ENCODE measurements around the gene SNX7. TPM values are rescaled to one million over a fixed set of nuclear protein-coding genes. Genes with fewer than 3 reads are reported as not detected.

The SNX7 gene, protein sequence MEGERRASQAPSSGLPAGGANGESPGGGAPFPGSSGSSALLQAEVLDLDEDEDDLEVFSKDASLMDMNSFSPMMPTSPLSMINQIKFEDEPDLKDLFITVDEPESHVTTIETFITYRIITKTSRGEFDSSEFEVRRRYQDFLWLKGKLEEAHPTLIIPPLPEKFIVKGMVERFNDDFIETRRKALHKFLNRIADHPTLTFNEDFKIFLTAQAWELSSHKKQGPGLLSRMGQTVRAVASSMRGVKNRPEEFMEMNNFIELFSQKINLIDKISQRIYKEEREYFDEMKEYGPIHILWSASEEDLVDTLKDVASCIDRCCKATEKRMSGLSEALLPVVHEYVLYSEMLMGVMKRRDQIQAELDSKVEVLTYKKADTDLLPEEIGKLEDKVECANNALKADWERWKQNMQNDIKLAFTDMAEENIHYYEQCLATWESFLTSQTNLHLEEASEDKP
- total RNA-seq: under 1 TPM in 1 of 2 experiments, not detected in 1; 0.12 TPM

DNA sequence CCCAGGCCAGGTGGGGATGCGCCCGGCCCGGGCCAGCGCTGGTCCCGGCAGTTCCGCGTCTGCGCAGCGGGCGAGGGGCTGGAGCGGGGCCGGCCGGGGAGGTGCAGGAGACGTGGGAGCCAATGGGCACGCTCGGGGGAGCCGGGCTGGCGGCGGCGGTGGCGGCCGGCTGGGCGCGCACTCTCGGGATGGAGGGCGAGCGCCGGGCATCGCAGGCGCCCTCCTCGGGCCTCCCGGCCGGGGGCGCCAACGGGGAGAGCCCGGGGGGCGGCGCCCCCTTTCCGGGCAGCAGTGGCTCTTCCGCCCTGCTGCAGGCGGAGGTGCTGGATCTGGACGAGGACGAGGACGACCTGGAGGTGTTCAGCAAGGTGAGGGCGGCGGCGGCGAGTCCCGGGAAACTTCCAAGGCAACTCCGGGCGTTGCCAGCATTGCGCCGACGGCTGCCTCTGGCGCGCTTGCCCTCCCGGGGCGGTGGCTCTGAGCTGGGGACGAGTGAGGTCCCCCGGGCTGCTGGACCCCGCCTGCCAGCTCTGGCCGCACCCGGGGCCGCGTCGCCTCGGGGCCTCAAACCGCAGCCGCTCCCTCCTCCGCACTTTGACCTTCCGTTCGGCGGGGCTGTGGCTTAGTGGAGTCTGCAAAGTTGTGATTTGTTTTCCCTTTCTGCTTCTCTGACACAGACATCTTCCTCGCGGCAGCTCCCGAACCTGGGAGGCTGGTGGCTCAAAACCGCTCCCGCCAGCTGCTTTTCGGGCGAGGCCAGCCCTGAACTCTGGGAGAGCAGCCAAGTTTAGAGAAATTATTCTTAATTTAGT lies at the start of gene SNX7:
SNX7 (plus strand) TSS at position 178 of the 812 bp plus-strand sequence; CDS start at position 189, 11 bp downstream.
- H3K4me1 Mint-ChIP-seq (ENCODE audit: low read depth): peaks cover 15% of the 10 kb centered on the region
- H3K27ac Mint-ChIP-seq: no peak within 1 kb of the TSS
- intact Hi-C loops (cut with micrococcal nuclease): no loop called here
- H3K9me3 Mint-ChIP-seq: peaks cover 1% of the 10 kb centered on the region
- H3K4me3 Mint-ChIP-seq: peak within 1 kb of the TSS; percentile 77
- peak; percentile 16 for DNase-seq
- CTCF ChIA-PET: no interaction called here
- peaks cover 2% of the 10 kb centered on the region for H3K36me3 Mint-ChIP-seq (ENCODE audit: low read depth)
- peaks cover 40% of the 10 kb centered on the region for H3K27me3 Mint-ChIP-seq (ENCODE audit: low read depth)

DNA sequence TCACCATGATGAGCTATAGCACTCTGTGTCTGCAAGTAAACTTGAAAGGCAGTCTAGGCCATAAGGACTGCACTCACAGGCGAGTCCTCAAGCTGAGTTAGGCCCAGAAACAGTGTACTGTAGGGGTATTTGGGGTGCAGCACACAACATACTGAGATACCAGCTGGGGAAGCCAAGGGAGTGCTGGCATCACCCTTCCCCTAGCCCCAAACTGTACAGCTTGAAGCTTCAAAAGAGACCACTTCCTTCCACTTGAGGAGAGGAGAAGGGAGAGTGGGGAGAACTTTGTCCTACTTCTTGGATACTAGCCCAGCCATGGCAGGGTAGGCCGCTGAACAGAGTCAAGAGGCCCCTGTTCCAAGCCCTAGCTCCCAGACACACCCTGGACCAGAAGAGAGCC lies 24.2 kb upstream of the SNX7 start:
- CTCF ChIA-PET: no interaction called here
- Mint-ChIP-seq H3K27me3 (ENCODE audit: low read depth) (peaks cover 2% of the 10 kb centered on the region), H3K36me3 (ENCODE audit: low read depth) (no peaks in the 10 kb centered on the region), H3K27ac (no peak overlapping the region), H3K9me3 (peaks cover 7% of the 10 kb centered on the region), H3K4me1 (ENCODE audit: low read depth) (no peaks in the 10 kb centered on the region), H3K4me3 (no peak overlapping the region)
- DNase-seq: no peak
- intact Hi-C loops (cut with micrococcal nuclease): no loop called here

DNA sequence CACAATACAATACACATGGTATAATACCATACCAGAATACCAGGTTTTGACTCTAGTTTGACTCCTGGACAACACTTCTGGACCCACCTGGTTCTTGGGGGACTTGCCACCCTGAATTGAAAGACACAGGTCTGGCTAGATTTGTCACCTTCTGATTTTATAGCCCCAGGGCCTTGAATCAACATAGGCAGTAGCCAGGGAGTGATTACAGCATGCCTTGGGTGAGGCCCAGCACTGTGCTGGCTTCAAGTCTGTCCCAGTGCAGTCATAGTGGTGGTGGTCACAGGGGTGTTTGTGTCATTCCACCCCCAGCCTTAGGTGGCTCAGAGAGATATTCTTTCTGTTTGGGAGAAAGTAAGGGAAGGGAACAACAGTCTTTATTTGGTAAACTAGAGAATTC lies 23.3 kb upstream of the SNX7 start:
- CTCF ChIA-PET: no interaction called here
- Mint-ChIP-seq H3K9me3 (peaks cover 7% of the 10 kb centered on the region), H3K27ac (no peak overlapping the region), H3K4me3 (no peak overlapping the region), H3K36me3 (ENCODE audit: low read depth) (no peaks in the 10 kb centered on the region), H3K4me1 (ENCODE audit: low read depth) (no peaks in the 10 kb centered on the region), H3K27me3 (ENCODE audit: low read depth) (peaks cover 2% of the 10 kb centered on the region)
- DNase-seq: no peak
- intact Hi-C loops (cut with micrococcal nuclease): no loop called here

DNA sequence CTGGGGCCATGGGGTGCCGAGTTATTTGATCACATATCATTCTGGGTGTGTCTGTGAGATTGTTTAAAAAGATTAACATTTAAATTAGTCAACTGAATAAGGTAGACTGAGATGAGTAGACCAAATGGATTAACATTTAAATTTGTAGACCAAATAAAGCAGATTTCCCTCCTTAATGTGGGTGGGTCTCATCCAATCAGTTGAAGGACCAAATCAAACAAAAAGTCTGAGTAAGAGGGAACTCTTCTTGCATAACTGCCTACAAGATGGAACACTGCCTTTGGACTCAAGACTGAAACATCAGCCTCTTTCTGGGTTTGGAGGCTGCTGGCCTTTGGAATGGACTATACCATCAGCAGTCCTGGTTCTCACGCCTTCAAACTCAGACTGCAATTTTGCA lies 17.0 kb upstream of the SNX7 start:
- H3K4me3 Mint-ChIP-seq: no peak overlapping the region
- H3K4me1 Mint-ChIP-seq (ENCODE audit: low read depth): no peaks in the 10 kb centered on the region
- peaks cover 7% of the 10 kb centered on the region for H3K9me3 Mint-ChIP-seq
- CTCF ChIA-PET: no interaction called here
- no peak overlapping the region for H3K27ac Mint-ChIP-seq
- intact Hi-C loops (cut with micrococcal nuclease): no loop called here
- no peaks in the 10 kb centered on the region for H3K27me3 Mint-ChIP-seq (ENCODE audit: low read depth)
- no peak for DNase-seq
- H3K36me3 Mint-ChIP-seq (ENCODE audit: low read depth): no peaks in the 10 kb centered on the region

DNA sequence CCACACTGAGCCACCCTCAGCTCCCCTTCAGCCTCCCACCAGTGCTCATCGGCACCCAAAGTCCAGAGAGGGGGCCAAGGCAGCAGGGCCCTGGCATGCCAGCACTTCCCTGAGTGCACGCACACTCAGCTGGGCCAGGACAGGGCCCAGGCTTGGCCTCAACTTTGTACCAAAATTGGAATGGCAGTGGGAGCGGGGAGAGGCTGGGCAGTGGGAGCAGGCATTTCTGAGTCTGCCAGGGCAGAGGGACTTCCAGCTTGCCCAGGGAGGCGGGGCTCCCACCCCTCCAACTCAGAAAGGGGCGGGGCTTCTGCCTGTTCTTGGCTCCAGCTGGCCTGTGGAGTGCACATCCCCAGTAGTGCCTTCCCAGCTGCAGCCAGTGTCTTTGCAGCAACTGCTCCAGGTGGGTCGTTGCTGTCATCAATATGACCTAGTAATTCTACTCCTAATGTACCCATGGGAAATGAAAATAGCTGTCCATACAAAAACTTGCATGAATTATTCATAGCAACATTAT lies 10.3 kb upstream of the SNX7 start:
- H3K4me1 Mint-ChIP-seq (ENCODE audit: low read depth): no peaks in the 10 kb centered on the region
- H3K27ac Mint-ChIP-seq: no peak overlapping the region
- H3K27me3 Mint-ChIP-seq (ENCODE audit: low read depth): no peaks in the 10 kb centered on the region
- DNase-seq: no peak
- H3K9me3 Mint-ChIP-seq: peaks cover 2% of the 10 kb centered on the region
- intact Hi-C loops (cut with micrococcal nuclease): no loop called here
- H3K4me3 Mint-ChIP-seq: no peak overlapping the region
- CTCF ChIA-PET: no interaction called here
- no peaks in the 10 kb centered on the region for H3K36me3 Mint-ChIP-seq (ENCODE audit: low read depth)

DNA sequence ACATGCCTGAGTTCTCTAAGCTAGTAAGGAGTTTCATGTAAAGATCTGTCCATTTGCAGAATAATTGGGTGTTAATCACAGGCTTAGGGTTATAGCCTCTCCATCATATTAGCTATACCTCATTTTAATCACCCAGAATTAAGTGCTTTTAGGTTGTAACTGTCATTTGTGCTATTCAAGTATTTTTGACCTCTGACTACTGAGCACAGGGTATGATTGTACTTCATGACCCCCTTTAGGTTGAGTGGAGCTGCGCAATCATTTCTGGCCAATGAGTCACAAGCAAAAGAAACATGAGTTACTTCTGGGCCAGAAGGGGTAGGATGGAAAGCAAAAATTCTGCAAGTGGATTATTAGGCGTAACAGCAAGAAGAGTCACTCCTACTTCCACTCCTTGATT lies 8.4 kb upstream of the SNX7 start:
- CTCF ChIA-PET: no interaction called here
- Mint-ChIP-seq H3K9me3 (peaks cover 3% of the 10 kb centered on the region), H3K27ac (no peak overlapping the region), H3K27me3 (ENCODE audit: low read depth) (no peaks in the 10 kb centered on the region), H3K4me3 (no peak overlapping the region), H3K36me3 (ENCODE audit: low read depth) (no peaks in the 10 kb centered on the region), H3K4me1 (ENCODE audit: low read depth) (no peaks in the 10 kb centered on the region)
- no peak for DNase-seq
- intact Hi-C loops (cut with micrococcal nuclease): no loop called here

DNA sequence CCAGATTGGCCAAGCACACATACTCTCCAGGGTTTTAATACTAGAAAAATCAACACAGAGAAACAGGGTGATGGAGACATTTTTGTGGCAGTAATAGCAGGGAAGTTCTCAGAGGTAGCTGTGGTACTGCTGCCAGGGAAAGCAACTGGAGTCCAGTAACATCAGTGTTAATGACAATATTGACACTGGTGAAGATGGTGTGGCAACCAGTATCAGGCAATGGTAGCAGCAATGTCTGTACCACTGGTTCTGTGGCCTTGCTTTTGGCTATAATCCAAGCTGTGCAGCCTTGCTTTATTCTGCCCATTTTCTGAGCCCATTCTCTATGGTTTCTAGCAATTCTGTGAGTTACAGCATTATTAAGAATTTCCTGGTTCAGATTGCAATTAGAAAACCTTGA lies 1.6 kb upstream of the SNX7 start:
- intact Hi-C loops (cut with micrococcal nuclease): no loop called here
- Mint-ChIP-seq H3K27ac (no peak overlapping the region), H3K36me3 (ENCODE audit: low read depth) (peaks cover 2% of the 10 kb centered on the region), H3K9me3 (peaks cover 3% of the 10 kb centered on the region), H3K4me3 (no peak overlapping the region), H3K27me3 (ENCODE audit: low read depth) (peaks cover 33% of the 10 kb centered on the region), H3K4me1 (ENCODE audit: low read depth) (peaks cover 15% of the 10 kb centered on the region)
- CTCF ChIA-PET: no interaction called here
- no peak for DNase-seq

DNA sequence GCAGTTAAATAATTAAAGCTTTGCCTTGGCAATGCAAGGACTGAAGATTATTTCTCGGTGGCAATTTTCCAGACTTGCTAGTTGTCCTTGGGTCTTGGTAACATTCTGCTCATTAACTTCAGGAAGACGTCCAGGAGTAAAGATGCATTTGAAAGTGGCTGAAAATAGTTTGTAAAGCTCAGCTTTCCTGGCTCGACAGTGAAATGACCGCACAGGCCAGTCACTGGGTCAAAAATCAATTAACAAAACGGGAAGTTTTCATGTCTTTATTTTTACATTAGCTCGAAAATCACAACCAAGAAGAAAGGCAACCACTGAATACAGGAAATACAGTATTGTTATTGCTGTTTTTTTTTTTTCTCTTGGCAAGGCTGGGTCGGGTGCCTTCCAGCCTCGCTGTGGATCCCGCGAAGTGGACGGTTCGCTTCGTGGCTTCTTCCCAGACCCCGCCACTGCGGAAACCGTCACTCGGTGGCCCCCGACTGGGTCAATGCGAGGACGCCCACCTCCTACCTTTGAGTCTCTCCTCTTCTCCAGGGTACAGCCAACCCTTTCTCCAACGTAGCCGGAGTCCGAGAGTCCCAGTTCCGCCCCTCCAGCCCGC lies 479 bp upstream of the SNX7 start:
- intact Hi-C loops (cut with micrococcal nuclease): no loop called here
- Mint-ChIP-seq H3K4me3 (peak overlapping the region; percentile 60), H3K36me3 (ENCODE audit: low read depth) (peaks cover 2% of the 10 kb centered on the region), H3K4me1 (ENCODE audit: low read depth) (peaks cover 15% of the 10 kb centered on the region), H3K27ac (no peak overlapping the region), H3K9me3 (peaks cover 1% of the 10 kb centered on the region), H3K27me3 (ENCODE audit: low read depth) (peaks cover 35% of the 10 kb centered on the region)
- DNase-seq: no peak
- CTCF ChIA-PET: interaction anchor here (0.6 kb wide), 1 partner anchor 260 kb away, joined by 3 read pairs; no protein-coding TSS in a partner anchor

DNA sequence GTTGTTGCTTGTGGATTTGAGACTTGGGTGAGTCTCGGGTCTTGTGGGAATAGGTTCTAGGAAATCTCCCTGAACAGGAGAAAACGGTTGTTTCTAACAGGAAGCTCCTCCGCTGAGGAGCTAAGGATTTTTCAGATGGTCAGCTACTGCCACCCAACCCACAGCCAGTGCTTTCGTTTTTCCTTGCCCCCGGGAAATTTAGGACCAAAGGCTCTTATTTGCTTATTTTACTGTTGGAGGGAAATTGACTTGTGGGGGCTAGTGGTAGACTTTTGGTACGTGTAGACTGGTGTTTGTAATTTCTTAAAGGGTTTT lies 792 bp downstream of the SNX7 start:
- H3K9me3 Mint-ChIP-seq: peaks cover 1% of the 10 kb centered on the region
- DNase-seq: no peak
- H3K36me3 Mint-ChIP-seq (ENCODE audit: low read depth): peaks cover 2% of the 10 kb centered on the region
- peaks cover 15% of the 10 kb centered on the region for H3K4me1 Mint-ChIP-seq (ENCODE audit: low read depth)
- intact Hi-C loops (cut with micrococcal nuclease): no loop called here
- H3K27ac Mint-ChIP-seq: no peak overlapping the region
- CTCF ChIA-PET: no interaction called here
- peak overlapping the region; percentile 77 for H3K4me3 Mint-ChIP-seq
- H3K27me3 Mint-ChIP-seq (ENCODE audit: low read depth): peaks cover 40% of the 10 kb centered on the region

DNA sequence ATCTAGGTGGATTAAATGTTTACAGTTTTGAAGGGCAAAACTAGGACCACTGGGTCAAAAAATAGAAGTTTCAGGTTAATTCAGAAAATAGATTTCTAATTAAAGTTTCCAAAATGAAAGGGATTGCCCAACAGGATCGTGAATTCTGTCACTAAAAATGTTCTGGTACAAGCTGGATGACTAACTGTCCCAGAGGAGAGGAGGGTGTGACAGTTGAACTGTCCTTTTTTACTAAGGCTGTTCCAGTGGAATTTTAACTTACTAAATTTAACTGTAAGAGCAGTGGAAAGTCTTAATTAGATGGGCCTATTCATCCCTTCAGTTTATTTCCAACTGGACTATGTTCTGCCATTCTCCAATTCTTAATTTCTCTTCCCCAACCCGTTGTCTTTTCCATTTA lies 7.2 kb downstream of the SNX7 start:
- Mint-ChIP-seq H3K27ac (no peak overlapping the region), H3K36me3 (ENCODE audit: low read depth) (no peaks in the 10 kb centered on the region), H3K4me1 (ENCODE audit: low read depth) (no peaks in the 10 kb centered on the region), H3K4me3 (no peak overlapping the region), H3K9me3 (no peaks in the 10 kb centered on the region), H3K27me3 (ENCODE audit: low read depth) (peaks cover 21% of the 10 kb centered on the region)
- no peak for DNase-seq
- intact Hi-C loops (cut with micrococcal nuclease): no loop called here
- CTCF ChIA-PET: interaction anchor here (0.9 kb wide), 2 partner anchors 9 to 69 kb away, joined by 3 read pairs; no protein-coding TSS in a partner anchor

DNA sequence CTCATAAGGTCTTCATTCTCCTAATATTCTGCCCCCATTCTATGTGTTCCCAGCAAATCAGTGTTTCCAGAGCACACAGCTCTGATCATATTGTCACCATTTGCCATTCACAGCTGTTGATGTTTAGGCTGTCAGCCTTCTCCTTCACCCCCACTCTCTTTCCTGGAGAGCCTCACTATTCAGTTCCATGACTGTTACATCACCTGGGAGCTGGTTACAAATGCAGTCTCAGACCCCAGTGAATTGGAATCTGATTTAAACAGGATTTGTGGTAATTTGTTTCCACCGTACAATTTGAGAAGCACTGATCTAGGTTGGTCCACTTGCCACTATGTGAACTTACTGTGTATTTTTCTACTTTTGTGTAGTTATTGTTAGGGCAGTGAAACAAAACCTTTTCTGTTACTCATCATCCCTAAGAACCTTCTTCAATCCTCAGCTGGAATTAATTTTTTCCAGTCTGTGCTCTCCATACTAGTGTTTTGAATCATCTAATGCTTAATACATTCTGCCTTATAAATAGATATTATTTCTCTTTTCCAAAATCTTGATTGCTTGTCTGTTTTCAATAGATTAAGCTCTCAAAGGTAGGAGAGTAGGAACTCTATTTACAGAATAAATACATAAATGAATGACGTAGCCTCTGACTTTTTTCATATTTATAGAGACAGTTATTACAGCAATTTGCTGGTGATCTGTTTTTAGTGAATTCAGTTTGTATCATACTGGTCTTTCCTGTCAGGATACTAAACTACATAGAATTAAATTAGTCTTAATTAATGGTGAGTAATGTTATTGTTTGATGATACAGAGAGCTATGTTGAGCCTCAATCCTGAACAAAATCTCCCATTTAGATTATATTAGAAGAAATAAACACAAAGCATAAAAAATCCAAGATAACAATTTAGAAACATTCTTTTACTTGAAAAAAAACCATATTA lies 8.1 kb downstream of the SNX7 start:
- no peaks in the 10 kb centered on the region for H3K4me1 Mint-ChIP-seq (ENCODE audit: low read depth)
- H3K36me3 Mint-ChIP-seq (ENCODE audit: low read depth): no peaks in the 10 kb centered on the region
- no peak overlapping the region for H3K4me3 Mint-ChIP-seq
- DNase-seq: no peak
- H3K27ac Mint-ChIP-seq: no peak overlapping the region
- H3K9me3 Mint-ChIP-seq: no peaks in the 10 kb centered on the region
- peaks cover 16% of the 10 kb centered on the region for H3K27me3 Mint-ChIP-seq (ENCODE audit: low read depth)
- CTCF ChIA-PET: no interaction called here
- intact Hi-C loops (cut with micrococcal nuclease): no loop called here

Measured in activated naive CD4-positive, alpha-beta T cell treated with anti-CD3 and anti-CD28 coated beads for 36 hours (primary cell).